Liver (tissue), 9 donors: ENCODE measurements around the gene FMN2. TPM values are rescaled to one million over a fixed set of nuclear protein-coding genes. Genes with fewer than 3 reads are reported as not detected.

ENCODE experiments used
- DNase-seq: peaks from one replicate; pipeline ENCODE4 v3.0.0-alpha.2; 2017; ENCODE audit warnings: low spot score
- H3K27ac ChIP-seq, 2 donors: one replicate each; pipeline ENCODE4 v1.7.0; 2013; ENCODE audit warnings: inconsistent platforms in 2 of 2, low read length in 2 of 2, control low read depth in 1 of 2, low read depth in 1 of 2, mild to moderate bottlenecking in 1 of 2
- H3K27me3 ChIP-seq, 4 donors: one replicate each; pipeline versions ENCODE4 v1.6.1 to v1.7.0; 2013; ENCODE audit warnings: low read length in 3 of 4, inconsistent platforms in 1 of 4, mild to moderate bottlenecking in 1 of 4, moderate library complexity in 1 of 4; ENCODE audit not compliant: control insufficient read depth in 4 of 4, insufficient read depth in 4 of 4
- H3K36me3 ChIP-seq, 4 donors: one replicate each; pipeline versions ENCODE4 v1.6.1 to v1.7.0; 2013; ENCODE audit warnings: low read length in 3 of 4, mild to moderate bottlenecking in 3 of 4, low read depth in 1 of 4, moderate library complexity in 1 of 4; ENCODE audit not compliant: control insufficient read depth in 4 of 4, insufficient read depth in 3 of 4
- H3K4me1 ChIP-seq, 4 donors: one replicate each; pipeline versions ENCODE4 v1.6.1 to v1.7.0; 2013; ENCODE audit warnings: low read length in 3 of 4, mild to moderate bottlenecking in 3 of 4, moderate library complexity in 1 of 4; ENCODE audit not compliant: control insufficient read depth in 4 of 4, insufficient read depth in 4 of 4
- H3K4me3 ChIP-seq, 3 donors: one replicate each; pipeline versions ENCODE4 v1.6.1 to v1.7.0; 2013; ENCODE audit warnings: low read length in 3 of 3, control low read depth in 1 of 3, low read depth in 1 of 3, mild to moderate bottlenecking in 1 of 3
- H3K9ac ChIP-seq, 2 donors: one replicate each; pipeline ENCODE4 v1.7.0; 2013; ENCODE audit warnings: low read length in 2 of 2, mild to moderate bottlenecking in 2 of 2, moderate library complexity in 2 of 2, control low read depth in 1 of 2, low read depth in 1 of 2
- H3K9me3 ChIP-seq, 4 donors: one replicate each; pipeline versions ENCODE4 v1.6.1 to v1.7.0; 2013; ENCODE audit warnings: low read length in 3 of 4; ENCODE audit not compliant: control insufficient read depth in 4 of 4
- ATF3 ChIP-seq: IDR thresholded peaks from 2 replicates; pipeline ENCODE4 v1.6.1; 2016; ENCODE audit warnings: antibody characterized with exemption
- CTCF ChIP-seq: fragments of 150-350 bp; IDR thresholded peaks from 2 replicates; pipeline ENCODE4 v1.5.1; 2017; ENCODE audit warnings: improper control_type of control experiment, low read depth, low read length; ENCODE audit not compliant: missing input control
- EGR1 ChIP-seq, 2 donors: IDR thresholded peaks; 2 replicates each; pipeline ENCODE4 v1.6.1; 2016 to 2018; ENCODE audit warnings: antibody characterized with exemption in 2 of 2, low read depth in 2 of 2
- FOXA1 ChIP-seq: IDR thresholded peaks from 2 replicates; pipeline ENCODE4 v1.6.1; 2016; ENCODE audit warnings: antibody characterized with exemption
- FOXA2 ChIP-seq: IDR thresholded peaks from 2 replicates; pipeline ENCODE4 v1.6.1; 2016; ENCODE audit warnings: antibody characterized with exemption
- GABPA ChIP-seq, 2 donors: IDR thresholded peaks in 1 of 2; conservative IDR thresholded peaks in 1 of 2; 2 replicates each; pipeline ENCODE4 v1.6.1; 2016; ENCODE audit warnings: antibody characterized with exemption in 2 of 2, mild to moderate bottlenecking in 1 of 2, moderate library complexity in 1 of 2
- HNF4A ChIP-seq, 2 donors: conservative IDR thresholded peaks; 2 replicates each; pipeline ENCODE4 v1.6.1; 2016; ENCODE audit warnings: antibody characterized with exemption in 2 of 2, mild to moderate bottlenecking in 2 of 2
- HNF4G ChIP-seq: IDR thresholded peaks from 2 replicates; pipeline ENCODE4 v1.6.1; 2016; ENCODE audit warnings: antibody characterized with exemption
- JUND ChIP-seq, 2 donors: IDR thresholded peaks; 2 replicates each; pipeline ENCODE4 v1.6.1; 2016; ENCODE audit warnings: antibody characterized with exemption in 2 of 2
- MAX ChIP-seq: IDR thresholded peaks from 2 replicates; pipeline ENCODE4 v1.6.1; 2016; ENCODE audit warnings: antibody characterized with exemption
- NR2F2 ChIP-seq: IDR thresholded peaks from 2 replicates; pipeline ENCODE4 v1.6.1; 2016; ENCODE audit warnings: antibody characterized with exemption
- RAD21 ChIP-seq, 2 donors: IDR thresholded peaks; 2 replicates each; pipeline ENCODE4 v1.6.1; 2016; ENCODE audit warnings: antibody characterized with exemption in 2 of 2, mild to moderate bottlenecking in 2 of 2
- RXRA ChIP-seq, 2 donors: IDR thresholded peaks; 2 replicates each; pipeline ENCODE4 v1.6.1; 2017 to 2018; ENCODE audit warnings: antibody characterized with exemption in 2 of 2, mild to moderate bottlenecking in 1 of 2
- SP1 ChIP-seq: IDR thresholded peaks from 2 replicates; pipeline ENCODE4 v1.6.1; 2018; ENCODE audit warnings: antibody characterized with exemption, mild to moderate bottlenecking
- TAF1 ChIP-seq: conservative IDR thresholded peaks from 2 replicates; pipeline ENCODE4 v1.6.1; 2016; ENCODE audit warnings: antibody characterized with exemption, mild to moderate bottlenecking
- YY1 ChIP-seq: IDR thresholded peaks from 2 replicates; pipeline ENCODE4 v1.6.1; 2016; ENCODE audit warnings: antibody characterized with exemption, mild to moderate bottlenecking
- ZBTB33 ChIP-seq: IDR thresholded peaks from 2 replicates; pipeline ENCODE4 v1.6.1; 2016; ENCODE audit warnings: antibody characterized with exemption
- WGBS: extraction: QIAGEN DNeasy Blood & Tissue Kit; methylation state at CpG from one replicate; pipeline ENCODE4 v1.1.7; 2013; 5-methylcytosine and 5-hydroxymethylcytosine counted together
- polyA plus RNA-seq, 2 donors: library from polyadenylated mRNA; stranded (reverse) in 1 of 2; unstranded in 1 of 2; fragments of 200-250 nt in 1 of 2; fragments of >200 nt in 1 of 2; fragmentation: Nextera tagmentation in 1 of 2; extraction: Ambion mirVana in 1 of 2; gene quantifications; one replicate each; pipeline versions ENCODE4 v1.2.1 to v1.2.3, GENCODE V29; 2013 to 2015
- total RNA-seq, 2 donors: library from RNA; depleted of rRNA; stranded (reverse); fragments of >200 nt; gene quantifications; one replicate each; pipeline ENCODE4 v1.2.3, GENCODE V29; 2014
- TF ChIP-seq, protein P1 (sequence below): IDR thresholded peaks from 2 replicates; pipeline ENCODE4 v1.6.1; 2016; ENCODE audit warnings: antibody characterized with exemption, mild to moderate bottlenecking
- donor health status: healthy.
- donor health status: healthy.
- donor health status: healthy.
- donor health status: healthy.
- donor health status: healthy.

FMN2 gene
- total and polyA plus RNA-seq, 4 donors: 0.17 TPM; not detected in 3

- no peaks in the 10 kb centered on the region for H3K27me3 ChIP-seq
- no peaks in the 10 kb centered on the region for H3K9me3 ChIP-seq
- H3K9ac ChIP-seq: no peak overlapping the region
- H3K27ac ChIP-seq: no peak overlapping the region
- no peak overlapping the region for H3K4me3 ChIP-seq
- no peaks in the 10 kb centered on the region for H3K4me1 ChIP-seq
- H3K36me3 ChIP-seq: no peaks in the 10 kb centered on the region
- no peak for DNase-seq
- WGBS: 86% methylated on average over 5 of the region's 5 CpGs
- no peak for TF ChIP-seq MAX
- no peak for TF ChIP-seq RXRA (IDR thresholded peaks at IDR 0.05)
- TF ChIP-seq HNF4G: no peak
- TF ChIP-seq TAF1: no peak
- no peak for TF ChIP-seq CTCF
- TF ChIP-seq HNF4A (conservative IDR thresholded peaks at IDR 0.05): no peak
- no peak for TF ChIP-seq GABPA (IDR thresholded peaks at IDR 0.05 in 1 of 2, conservative IDR thresholded peaks at IDR 0.05 in 1 of 2)
- no peak for TF ChIP-seq SP1
- TF ChIP-seq EGR1 (IDR thresholded peaks at IDR 0.05; ENCODE audit: low read depth in 2 of 2): no peak
- TF ChIP-seq ATF3: no peak
- TF ChIP-seq ZBTB33: no peak
- TF ChIP-seq, protein P1, sequence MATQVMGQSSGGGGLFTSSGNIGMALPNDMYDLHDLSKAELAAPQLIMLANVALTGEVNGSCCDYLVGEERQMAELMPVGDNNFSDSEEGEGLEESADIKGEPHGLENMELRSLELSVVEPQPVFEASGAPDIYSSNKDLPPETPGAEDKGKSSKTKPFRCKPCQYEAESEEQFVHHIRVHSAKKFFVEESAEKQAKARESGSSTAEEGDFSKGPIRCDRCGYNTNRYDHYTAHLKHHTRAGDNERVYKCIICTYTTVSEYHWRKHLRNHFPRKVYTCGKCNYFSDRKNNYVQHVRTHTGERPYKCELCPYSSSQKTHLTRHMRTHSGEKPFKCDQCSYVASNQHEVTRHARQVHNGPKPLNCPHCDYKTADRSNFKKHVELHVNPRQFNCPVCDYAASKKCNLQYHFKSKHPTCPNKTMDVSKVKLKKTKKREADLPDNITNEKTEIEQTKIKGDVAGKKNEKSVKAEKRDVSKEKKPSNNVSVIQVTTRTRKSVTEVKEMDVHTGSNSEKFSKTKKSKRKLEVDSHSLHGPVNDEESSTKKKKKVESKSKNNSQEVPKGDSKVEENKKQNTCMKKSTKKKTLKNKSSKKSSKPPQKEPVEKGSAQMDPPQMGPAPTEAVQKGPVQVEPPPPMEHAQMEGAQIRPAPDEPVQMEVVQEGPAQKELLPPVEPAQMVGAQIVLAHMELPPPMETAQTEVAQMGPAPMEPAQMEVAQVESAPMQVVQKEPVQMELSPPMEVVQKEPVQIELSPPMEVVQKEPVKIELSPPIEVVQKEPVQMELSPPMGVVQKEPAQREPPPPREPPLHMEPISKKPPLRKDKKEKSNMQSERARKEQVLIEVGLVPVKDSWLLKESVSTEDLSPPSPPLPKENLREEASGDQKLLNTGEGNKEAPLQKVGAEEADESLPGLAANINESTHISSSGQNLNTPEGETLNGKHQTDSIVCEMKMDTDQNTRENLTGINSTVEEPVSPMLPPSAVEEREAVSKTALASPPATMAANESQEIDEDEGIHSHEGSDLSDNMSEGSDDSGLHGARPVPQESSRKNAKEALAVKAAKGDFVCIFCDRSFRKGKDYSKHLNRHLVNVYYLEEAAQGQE: no peak
- TF ChIP-seq RAD21 (IDR thresholded peaks at IDR 0.05): no peak
- TF ChIP-seq JUND (IDR thresholded peaks at IDR 0.05): no peak
- TF ChIP-seq FOXA1: no peak
- no peak for TF ChIP-seq YY1
- no peak for TF ChIP-seq NR2F2
- no peak for TF ChIP-seq FOXA2
Measured at GRCh38 chr1:240362046-240362445, 270.4 kb downstream of the FMN2 start.
